Suprapubic skin (tissue), 4 donors: ENCODE results near the gene VPS39.
A peak's percentile ranks its signal among the peaks of the same experiment; 100 is the strongest.

Experiments
- POLR2A ChIP-seq, 2 donors: fragments of 450-650 bp; IDR thresholded peaks; one replicate each; pipeline ENCODE4 v1.6.1; 2017; ENCODE audit warnings: antibody characterized with exemption in 2 of 2, mild to moderate bottlenecking in 2 of 2, moderate library complexity in 2 of 2
- POLR2AphosphoS5 ChIP-seq, 3 donors: sonication (generic); formaldehyde crosslinking; IDR thresholded peaks; one replicate each; pipeline ENCODE4 v1.6.1; 2017; ENCODE audit warnings: antibody characterized with exemption in 3 of 3
- TF ChIP-seq, protein P1 (sequence below), 2 donors: fragments of 200-600 bp in 1 of 2; fragments of 450-650 bp in 1 of 2; sonication (generic) in 1 of 2; IDR thresholded peaks; one replicate each; pipeline ENCODE4 v1.5.1; 2016 to 2019; ENCODE audit warnings: antibody characterized with exemption in 2 of 2, mild to moderate bottlenecking in 1 of 2, moderate library complexity in 1 of 2

DNA sequence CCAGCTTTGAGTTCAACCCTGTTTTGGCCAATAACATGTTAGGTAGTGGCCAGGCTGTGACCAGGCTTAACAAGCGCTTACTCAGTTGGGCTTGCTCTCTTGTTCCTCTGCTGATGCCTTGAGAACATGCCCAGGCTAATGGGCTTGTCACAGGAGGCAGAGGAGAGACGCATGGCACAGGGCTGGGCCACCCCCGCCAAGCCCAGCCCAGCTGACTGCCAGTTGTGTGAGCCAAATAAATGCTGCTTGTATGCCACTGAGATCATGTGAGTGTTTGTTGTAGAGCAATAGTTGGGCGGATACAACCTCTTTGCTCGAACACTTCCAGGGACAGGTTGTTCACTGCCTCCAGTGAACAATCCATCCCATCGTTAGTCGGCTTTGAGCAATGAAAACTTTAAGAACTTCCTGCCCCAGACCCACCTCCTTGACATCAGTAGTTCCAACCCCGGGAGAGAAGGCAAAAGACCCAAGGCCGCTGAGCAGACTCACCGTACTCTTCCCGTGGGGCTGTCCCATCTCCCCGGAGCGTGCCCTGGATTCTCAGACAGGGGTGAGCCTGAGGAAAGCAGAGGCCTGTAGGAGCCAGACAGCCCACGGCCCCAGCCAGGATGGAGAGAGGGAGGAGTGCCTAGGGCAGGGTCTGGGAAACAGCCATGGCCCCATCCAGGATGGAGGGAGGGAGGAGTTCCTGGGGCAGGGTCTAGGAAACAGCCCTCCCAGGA, 55.7 kb downstream of the VPS39 start:
- TF ChIP-seq, protein P1, sequence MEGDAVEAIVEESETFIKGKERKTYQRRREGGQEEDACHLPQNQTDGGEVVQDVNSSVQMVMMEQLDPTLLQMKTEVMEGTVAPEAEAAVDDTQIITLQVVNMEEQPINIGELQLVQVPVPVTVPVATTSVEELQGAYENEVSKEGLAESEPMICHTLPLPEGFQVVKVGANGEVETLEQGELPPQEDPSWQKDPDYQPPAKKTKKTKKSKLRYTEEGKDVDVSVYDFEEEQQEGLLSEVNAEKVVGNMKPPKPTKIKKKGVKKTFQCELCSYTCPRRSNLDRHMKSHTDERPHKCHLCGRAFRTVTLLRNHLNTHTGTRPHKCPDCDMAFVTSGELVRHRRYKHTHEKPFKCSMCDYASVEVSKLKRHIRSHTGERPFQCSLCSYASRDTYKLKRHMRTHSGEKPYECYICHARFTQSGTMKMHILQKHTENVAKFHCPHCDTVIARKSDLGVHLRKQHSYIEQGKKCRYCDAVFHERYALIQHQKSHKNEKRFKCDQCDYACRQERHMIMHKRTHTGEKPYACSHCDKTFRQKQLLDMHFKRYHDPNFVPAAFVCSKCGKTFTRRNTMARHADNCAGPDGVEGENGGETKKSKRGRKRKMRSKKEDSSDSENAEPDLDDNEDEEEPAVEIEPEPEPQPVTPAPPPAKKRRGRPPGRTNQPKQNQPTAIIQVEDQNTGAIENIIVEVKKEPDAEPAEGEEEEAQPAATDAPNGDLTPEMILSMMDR (IDR thresholded peaks at IDR 0.05), result no peak
- TF ChIP-seq POLR2A (IDR thresholded peaks at IDR 0.05), result no peak
- peak in 1 of 3 donors; percentile 73 for TF ChIP-seq POLR2AphosphoS5 (IDR thresholded peaks at IDR 0.05)
